Neuronal stem cell (in vitro differentiated cells): ENCODE measurements around the gene PTX4.

Experiments used
- DNase-seq: peaks from one replicate; pipeline ENCODE4 v3.0.0-alpha.2; 2013; ENCODE audit warnings: low spot score
- H2AFZ ChIP-seq: one replicate; pipeline ENCODE4 v1.6.1; 2013; ENCODE audit warnings: mild to moderate bottlenecking, low read length, inconsistent platforms
- H2AK5ac ChIP-seq: 2 replicates; pipeline ENCODE4 v1.6.1; 2013; ENCODE audit warnings: low read depth, mild to moderate bottlenecking, inconsistent platforms, low read length, moderate library complexity, mixed read lengths
- H2BK120ac ChIP-seq: 2 replicates; pipeline ENCODE4 v1.6.1; 2013; ENCODE audit warnings: low read depth, mild to moderate bottlenecking, inconsistent platforms, low read length, moderate library complexity, mixed read lengths
- H2BK12ac ChIP-seq: one replicate; pipeline ENCODE4 v1.6.1; 2013; ENCODE audit warnings: low read length, inconsistent platforms
- H2BK15ac ChIP-seq: 2 replicates; pipeline ENCODE4 v1.6.1; 2013; ENCODE audit warnings: mild to moderate bottlenecking, low read length, inconsistent platforms, mixed read lengths
- H2BK5ac ChIP-seq: one replicate; pipeline ENCODE4 v1.6.1; 2013; ENCODE audit warnings: inconsistent platforms, mild to moderate bottlenecking, low read length, moderate library complexity
- H3K14ac ChIP-seq: one replicate; pipeline ENCODE4 v1.6.1; 2013; ENCODE audit warnings: low read length, inconsistent platforms
- H3K18ac ChIP-seq: 2 replicates; pipeline ENCODE4 v1.6.1; 2013; ENCODE audit warnings: low read length, inconsistent platforms
- H3K23ac ChIP-seq: 2 replicates; pipeline ENCODE4 v1.6.1; 2013; ENCODE audit warnings: low read depth, mild to moderate bottlenecking, mixed read lengths, low read length, inconsistent platforms; ENCODE audit not compliant: poor library complexity
- H3K27ac ChIP-seq: replicated peaks from 3 replicates; pipeline ENCODE4 v1.5.1; 2013; ENCODE audit warnings: low read length, inconsistent platforms
- H3K27me3 ChIP-seq, 3 experiments: 2 replicates each; pipeline ENCODE4 v1.6.1; 2013; ENCODE audit warnings: low read length in 3 of 3, mild to moderate bottlenecking in 2 of 3, inconsistent platforms in 1 of 3, low read depth in 1 of 3, mixed read lengths in 1 of 3, moderate library complexity in 1 of 3; ENCODE audit not compliant: control insufficient read depth in 3 of 3, insufficient read depth in 3 of 3
- H3K36me3 ChIP-seq, 2 donors: replicated peaks in 1 of 2; 2 replicates each; pipeline ENCODE4 v1.6.1; 2013; ENCODE audit warnings: low read length in 2 of 2; ENCODE audit not compliant: control insufficient read depth in 2 of 2, insufficient read depth in 2 of 2
- H3K4ac ChIP-seq: 2 replicates; pipeline ENCODE4 v1.6.1; 2013; ENCODE audit warnings: inconsistent platforms, mild to moderate bottlenecking, low read length, moderate library complexity
- H3K4me1 ChIP-seq, 2 donors: 1 replicate in 1 of 2; 2 replicates in 1 of 2; pipeline ENCODE4 v1.6.1; 2013; ENCODE audit warnings: low read length in 2 of 2, low read depth in 1 of 2; ENCODE audit not compliant: control insufficient read depth in 2 of 2, insufficient read depth in 1 of 2
- H3K4me2 ChIP-seq: one replicate; pipeline ENCODE4 v1.6.1; 2013; ENCODE audit warnings: mild to moderate bottlenecking, low read length, inconsistent platforms; ENCODE audit not compliant: insufficient read depth, poor library complexity, severe bottlenecking
- H3K4me3 ChIP-seq, 2 donors: 2 replicates each; pipeline ENCODE4 v1.5.1; 2013; ENCODE audit warnings: low read length in 2 of 2, mild to moderate bottlenecking in 2 of 2, inconsistent platforms in 1 of 2, moderate library complexity in 1 of 2
- H3K79me1 ChIP-seq: one replicate; pipeline ENCODE4 v1.6.1; 2013; ENCODE audit warnings: low read depth, mild to moderate bottlenecking, inconsistent platforms, low read length, moderate library complexity
- H3K9ac ChIP-seq: one replicate; pipeline ENCODE4 v1.6.1; 2013; ENCODE audit warnings: mild to moderate bottlenecking, low read depth, low read length, inconsistent platforms; ENCODE audit not compliant: poor library complexity
- H3K9me3 ChIP-seq, 2 donors: replicated peaks in 1 of 2; 2 replicates each; pipeline versions ENCODE3 to v1.6.1; 2013; ENCODE audit warnings: low read length in 2 of 2, mild to moderate bottlenecking in 2 of 2, inconsistent platforms in 1 of 2, low read depth in 1 of 2, mixed read lengths in 1 of 2, moderate library complexity in 1 of 2; ENCODE audit not compliant: control insufficient read depth in 2 of 2, insufficient read depth in 1 of 2
- H4K8ac ChIP-seq: one replicate; pipeline ENCODE4 v1.6.1; 2013; ENCODE audit warnings: low read depth, mild to moderate bottlenecking, inconsistent platforms, low read length, moderate library complexity
- H4K91ac ChIP-seq: one replicate; pipeline ENCODE4 v1.6.1; 2013; ENCODE audit warnings: low read length, low read depth, mild to moderate bottlenecking, inconsistent platforms; ENCODE audit not compliant: poor library complexity
- WGBS, 2 donors: extraction: QIAGEN DNeasy Blood & Tissue Kit; methylation state at CpG; one replicate each; pipeline ENCODE4 v1.1.7; 2013; ENCODE audit warnings: missing lambda C conversion rate in 2 of 2, mixed read lengths in 1 of 2; ENCODE audit not compliant: insufficient read length in 2 of 2, insufficient replicate concordance in 1 of 2; ENCODE audit errors: extremely low coverage in 2 of 2; 5-methylcytosine and 5-hydroxymethylcytosine counted together

PTX4 gene

DNA sequence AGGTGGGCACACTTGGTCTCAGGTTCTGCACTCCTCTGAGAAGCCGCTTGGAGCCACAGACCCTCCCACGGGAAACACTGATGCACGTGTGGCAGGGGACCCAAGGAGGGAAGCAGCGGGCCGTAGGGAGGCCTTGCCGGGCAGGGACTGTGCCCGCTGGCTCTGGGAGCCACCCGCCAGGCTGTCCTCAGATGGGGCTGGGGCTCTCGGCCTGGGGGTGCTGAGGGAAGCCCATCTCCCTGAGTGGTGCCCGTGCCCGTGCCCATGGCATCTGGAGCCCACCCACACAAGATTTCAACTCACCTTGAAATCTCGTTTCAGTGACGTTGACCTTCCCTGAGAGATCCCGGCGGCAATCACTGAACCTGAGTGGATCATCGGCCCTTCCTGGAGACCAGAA is 31.8 kb downstream of the PTX4 start:
- no peak overlapping the region for H2BK120ac ChIP-seq
- H2BK15ac ChIP-seq = no peak overlapping the region

GRCh38 chr16:1455190-1456171 is 33.3 kb downstream of the PTX4 start:
- Histone ChIP-seq H3K4ac (no peak overlapping the region), H2BK5ac (peak overlapping the region; percentile 39), H4K8ac (no peak overlapping the region), H3K9ac (no peak overlapping the region), H2BK120ac (no peak overlapping the region), H3K14ac (peak overlapping the region; percentile 21), H4K91ac (no peak overlapping the region), H3K4me2 (no peak overlapping the region), H3K36me3 (peaks cover 23 to 76% of the 10 kb centered on the region in 2 donors), H2BK12ac (no peak overlapping the region), H3K4me1 (no peaks in the 10 kb centered on the region), H3K18ac (no peak overlapping the region), H2BK15ac (no peak overlapping the region), H3K9me3 (no peaks in the 10 kb centered on the region), H2AK5ac (no peak overlapping the region), H3K27ac (no peak overlapping the region), H3K79me1 (peaks cover 3% of the 10 kb centered on the region), H2AFZ (no peak overlapping the region), H3K4me3 (no peak overlapping the region), H3K23ac (no peak overlapping the region), H3K27me3 (no peaks in the 10 kb centered on the region)
- no CpG with 5 or more reads among the region's 41 CpGs for WGBS, 2 donors
- no peak for DNase-seq

More for the DNA sequence above, 31.8 kb downstream of the PTX4 start:
- Histone ChIP-seq H3K4me1 (no peaks in the 10 kb centered on the region), H2BK12ac (no peak overlapping the region), H3K27ac (no peak overlapping the region), H2AFZ (no peak overlapping the region), H4K8ac (no peak overlapping the region), H3K4me3 (no peak overlapping the region), H3K14ac (no peak overlapping the region), H3K23ac (no peak overlapping the region), H3K36me3 (peaks cover 25 to 74% of the 10 kb centered on the region in 2 donors), H2AK5ac (no peak overlapping the region), H3K18ac (no peak overlapping the region), H3K4ac (no peak overlapping the region), H3K4me2 (no peak overlapping the region), H3K79me1 (peaks cover 5% of the 10 kb centered on the region), H3K9ac (no peak overlapping the region), H3K9me3 (no peaks in the 10 kb centered on the region), H4K91ac (no peak overlapping the region), H2BK5ac (no peak overlapping the region), H3K27me3 (no peaks in the 10 kb centered on the region)
- no CpG with 5 or more reads among the region's 16 CpGs for WGBS, 2 donors
- no peak for DNase-seq

DNA sequence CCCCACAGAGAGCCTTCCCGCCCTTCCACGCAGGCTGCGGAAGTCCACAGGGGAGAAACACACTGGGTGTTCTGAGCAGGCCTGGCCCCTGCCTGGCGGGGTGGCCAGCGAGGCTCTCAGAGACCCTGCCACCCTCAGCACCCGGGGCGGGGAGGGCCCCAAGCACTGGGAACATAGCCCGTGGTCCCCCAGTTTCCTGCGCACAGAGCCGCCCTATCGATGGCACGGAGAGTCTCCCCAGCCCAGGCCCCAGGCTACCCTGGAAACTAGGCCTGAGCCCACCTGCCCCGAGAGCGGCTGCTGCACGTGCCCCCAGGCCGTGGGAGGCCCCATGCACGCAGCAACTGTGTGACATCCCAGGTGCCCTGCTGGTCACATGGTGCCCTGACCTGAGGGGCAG is 34.2 kb downstream of the PTX4 start:
- no peak overlapping the region for H3K14ac ChIP-seq
- DNase-seq = no peak
- no peaks in the 10 kb centered on the region for H3K9me3 ChIP-seq
- no peak overlapping the region for H3K4me3 ChIP-seq
- H3K27me3 ChIP-seq = no peaks in the 10 kb centered on the region
- WGBS, 2 donors = no CpG with 5 or more reads among the region's 17 CpGs
- no peak overlapping the region for H3K18ac ChIP-seq
- H2BK5ac ChIP-seq = no peak overlapping the region
- H3K79me1 ChIP-seq = peaks cover 2% of the 10 kb centered on the region
- H2BK120ac ChIP-seq = no peak overlapping the region
- H2AFZ ChIP-seq = no peak overlapping the region
- no peaks in the 10 kb centered on the region for H3K4me1 ChIP-seq
- no peak overlapping the region for H3K27ac ChIP-seq
- H2BK12ac ChIP-seq = no peak overlapping the region
- no peak overlapping the region for H2AK5ac ChIP-seq
- peak overlapping the region; percentile 4 for H3K9ac ChIP-seq
- no peak overlapping the region for H2BK15ac ChIP-seq
- H3K4me2 ChIP-seq = no peak overlapping the region
- no peak overlapping the region for H4K91ac ChIP-seq
- H3K4ac ChIP-seq = no peak overlapping the region
- no peak overlapping the region for H3K23ac ChIP-seq
- H4K8ac ChIP-seq = no peak overlapping the region
- peaks cover 21 to 81% of the 10 kb centered on the region in 2 donors for H3K36me3 ChIP-seq

DNA sequence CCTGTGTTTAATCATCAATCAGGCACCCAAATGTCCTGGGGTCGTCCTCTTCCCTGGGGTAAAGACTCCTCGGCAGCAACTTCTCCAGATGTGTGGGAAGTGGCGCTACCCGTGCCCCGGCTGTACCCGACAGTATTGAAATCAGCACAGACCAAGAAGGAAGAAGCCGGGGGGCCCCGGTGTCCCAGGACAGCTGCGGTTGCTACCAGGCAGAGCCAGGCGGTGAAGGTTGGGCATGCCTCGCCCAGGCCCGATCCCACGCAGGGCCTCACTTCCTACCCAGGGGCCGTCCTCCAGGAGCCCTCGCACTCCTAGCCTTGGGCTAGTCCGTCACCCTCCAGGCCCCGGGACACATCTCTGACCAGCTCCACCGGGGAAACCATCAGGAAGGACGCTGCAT is 35.4 kb downstream of the PTX4 start:
- Histone ChIP-seq H2AFZ (no peak overlapping the region), H2BK15ac (no peak overlapping the region), H2BK5ac (no peak overlapping the region), H2AK5ac (no peak overlapping the region), H3K4me3 (no peak overlapping the region), H3K9ac (no peak overlapping the region), H2BK12ac (no peak overlapping the region), H4K91ac (no peak overlapping the region), H3K4ac (no peak overlapping the region), H3K27me3 (no peaks in the 10 kb centered on the region), H2BK120ac (no peak overlapping the region), H3K4me2 (no peak overlapping the region), H3K36me3 (peaks cover 23 to 88% of the 10 kb centered on the region in 2 donors), H3K18ac (no peak overlapping the region), H3K14ac (no peak overlapping the region), H3K9me3 (no peaks in the 10 kb centered on the region), H3K27ac (no peak overlapping the region), H4K8ac (no peak overlapping the region), H3K23ac (no peak overlapping the region), H3K79me1 (peaks cover 2% of the 10 kb centered on the region), H3K4me1 (no peaks in the 10 kb centered on the region)
- DNase-seq = no peak
- no CpG with 5 or more reads among the region's 19 CpGs for WGBS, 2 donors
